ENCODE measurements around the gene MALAT1. TPM values are rescaled to one million over a fixed set of nuclear protein-coding genes. Genes with fewer than 3 reads are reported as not detected.
A peak's percentile ranks its signal among the peaks of the same experiment; 100 is the strongest.

MALAT1 gene
- total RNA-seq, 3 donors from 2014 or later (not counting 1 experiment from before 2014, with no cell fraction given), result 32,911 to 36,726 (median 33,502) TPM

DNA sequence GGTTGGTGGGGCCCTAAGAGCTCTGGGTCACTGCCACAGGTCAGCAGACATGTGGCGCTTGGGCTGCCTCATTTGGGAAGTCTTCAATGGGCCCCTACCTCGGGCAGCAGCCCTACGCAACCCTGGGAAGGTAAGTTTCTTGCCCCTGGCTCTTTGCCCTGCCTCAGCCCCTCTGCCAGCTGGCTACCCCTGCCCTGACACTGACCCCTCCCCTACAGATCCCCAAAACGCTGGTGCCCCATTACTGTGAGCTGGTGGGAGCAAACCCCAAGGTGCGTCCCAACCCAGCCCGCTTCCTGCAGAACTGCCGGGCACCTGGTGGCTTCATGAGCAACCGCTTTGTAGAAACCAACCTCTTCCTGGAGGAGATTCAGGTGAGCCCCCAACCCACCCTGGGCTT lies 27.9 kb downstream of the MALAT1 start:
- DNase-seq (no peak), ATAC-seq (no peak)
- Mint-ChIP-seq H3K4me1 (peaks cover 5 to 23% of the 10 kb centered on the region in 2 donors), H3K36me3 (no peaks in the 10 kb centered on the region), H3K9me3 (no peaks in the 10 kb centered on the region), H3K4me3 (peak overlapping the region; percentile 52), H3K27me3 (ENCODE audit: low read depth in 2 of 2) (no peaks in the 10 kb centered on the region), H3K27ac (peak overlapping the region in 1 of 2 donors; percentile 18)
- Histone ChIP-seq H3K9me3 (ENCODE audit: control insufficient read depth, insufficient read depth, low read length) (no peaks in the 10 kb centered on the region), H3K36me3 (ENCODE audit: control insufficient read depth, insufficient read depth, low read length) (peaks cover 32% of the 10 kb centered on the region), H3K4me1 (ENCODE audit: control insufficient read depth, insufficient read depth, low read length) (peaks cover 30% of the 10 kb centered on the region), H3K27ac (ENCODE audit: low read length) (no peak overlapping the region), H3K27me3 (ENCODE audit: control insufficient read depth, insufficient read depth, low read length) (no peaks in the 10 kb centered on the region), H3K4me3 (ENCODE audit: low read length) (no peak overlapping the region)
- WGBS (ENCODE audit: insufficient coverage), result 98% methylated on average over 8 of the region's 8 CpGs
- intact Hi-C loops (cut with micrococcal nuclease), result no loop called here
- TF ChIP-seq, protein P1, sequence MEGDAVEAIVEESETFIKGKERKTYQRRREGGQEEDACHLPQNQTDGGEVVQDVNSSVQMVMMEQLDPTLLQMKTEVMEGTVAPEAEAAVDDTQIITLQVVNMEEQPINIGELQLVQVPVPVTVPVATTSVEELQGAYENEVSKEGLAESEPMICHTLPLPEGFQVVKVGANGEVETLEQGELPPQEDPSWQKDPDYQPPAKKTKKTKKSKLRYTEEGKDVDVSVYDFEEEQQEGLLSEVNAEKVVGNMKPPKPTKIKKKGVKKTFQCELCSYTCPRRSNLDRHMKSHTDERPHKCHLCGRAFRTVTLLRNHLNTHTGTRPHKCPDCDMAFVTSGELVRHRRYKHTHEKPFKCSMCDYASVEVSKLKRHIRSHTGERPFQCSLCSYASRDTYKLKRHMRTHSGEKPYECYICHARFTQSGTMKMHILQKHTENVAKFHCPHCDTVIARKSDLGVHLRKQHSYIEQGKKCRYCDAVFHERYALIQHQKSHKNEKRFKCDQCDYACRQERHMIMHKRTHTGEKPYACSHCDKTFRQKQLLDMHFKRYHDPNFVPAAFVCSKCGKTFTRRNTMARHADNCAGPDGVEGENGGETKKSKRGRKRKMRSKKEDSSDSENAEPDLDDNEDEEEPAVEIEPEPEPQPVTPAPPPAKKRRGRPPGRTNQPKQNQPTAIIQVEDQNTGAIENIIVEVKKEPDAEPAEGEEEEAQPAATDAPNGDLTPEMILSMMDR (IDR thresholded peaks at IDR 0.05), result no peak

DNA sequence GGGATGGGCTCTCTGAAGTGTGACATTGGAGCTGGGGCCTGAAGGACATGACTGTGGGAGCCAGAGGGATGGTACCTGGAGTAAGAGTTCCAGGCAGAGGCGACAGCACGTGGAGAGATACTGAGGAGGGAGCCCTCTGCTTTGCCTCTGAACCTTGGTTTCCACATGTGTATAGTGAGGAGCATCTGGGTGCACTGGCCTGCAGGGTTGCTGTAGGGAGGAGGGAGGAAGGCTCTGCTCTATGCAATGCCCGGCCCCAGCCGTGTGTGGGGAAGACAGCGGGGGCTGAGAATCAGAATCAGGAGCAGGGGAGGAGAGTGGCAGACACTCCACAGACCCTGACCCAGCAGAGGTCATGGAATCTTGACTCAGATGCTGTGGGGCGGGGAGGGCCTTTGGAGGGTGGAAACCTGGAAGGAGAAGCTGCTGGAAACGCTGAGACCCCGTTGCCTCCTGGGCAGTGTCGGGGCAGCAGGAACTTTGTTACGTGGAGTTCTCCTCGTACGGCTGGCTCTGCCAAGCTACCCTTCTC lies 30.0 kb downstream of the MALAT1 start:
- intact Hi-C loops (cut with micrococcal nuclease), result no loop called here
- Histone ChIP-seq H3K27me3 (ENCODE audit: control insufficient read depth, insufficient read depth, low read length) (no peaks in the 10 kb centered on the region), H3K9me3 (ENCODE audit: control insufficient read depth, insufficient read depth, low read length) (no peaks in the 10 kb centered on the region), H3K36me3 (ENCODE audit: control insufficient read depth, insufficient read depth, low read length) (peaks cover 46% of the 10 kb centered on the region), H3K4me1 (ENCODE audit: control insufficient read depth, insufficient read depth, low read length) (peaks cover 24% of the 10 kb centered on the region), H3K4me3 (ENCODE audit: low read length) (no peak overlapping the region), H3K27ac (ENCODE audit: low read length) (no peak overlapping the region)
- ATAC-seq, result no peak
- Mint-ChIP-seq H3K4me1 (peaks cover 0 to 18% of the 10 kb centered on the region in 2 donors), H3K27ac (no peak overlapping the region), H3K36me3 (no peaks in the 10 kb centered on the region), H3K9me3 (no peaks in the 10 kb centered on the region), H3K4me3 (no peak overlapping the region), H3K27me3 (ENCODE audit: low read depth in 2 of 2) (no peaks in the 10 kb centered on the region)
- WGBS (ENCODE audit: insufficient coverage), result 97% methylated on average over 12 of the region's 12 CpGs
- DNase-seq, result no peak
- TF ChIP-seq, protein P1 (IDR thresholded peaks at IDR 0.05), result no peak

DNA sequence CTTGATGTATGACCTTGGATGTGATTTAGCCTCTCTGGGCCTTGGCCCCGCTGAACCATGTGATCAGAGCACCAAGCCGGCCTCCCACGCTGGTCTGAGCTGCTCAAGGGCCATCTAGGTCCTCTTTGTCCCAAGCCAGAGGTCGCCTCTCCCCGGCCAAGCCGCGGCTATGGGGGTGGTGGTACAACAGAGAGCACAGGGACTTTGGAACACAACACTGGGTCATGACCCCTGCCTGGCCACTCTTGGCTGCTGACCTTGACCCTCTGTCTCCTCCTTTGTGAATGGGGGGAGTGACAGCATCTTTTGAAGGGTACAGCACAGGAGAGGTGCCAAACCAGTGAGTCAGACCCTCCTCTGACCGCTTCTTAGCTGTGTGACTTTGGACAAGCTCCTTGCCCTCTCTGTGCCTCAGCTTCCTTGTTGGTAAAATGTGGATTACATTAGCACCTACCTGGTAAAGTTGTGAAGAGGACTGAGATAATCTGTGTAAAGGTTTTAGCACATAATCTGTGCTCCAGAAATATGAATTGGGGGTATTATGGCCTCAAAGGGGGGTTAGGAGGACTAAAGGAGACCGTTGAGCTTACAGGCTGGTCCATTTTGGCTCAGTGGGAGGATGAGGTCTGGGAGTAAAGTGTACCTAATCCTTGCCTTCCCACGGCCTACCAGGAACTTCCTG lies 30.8 kb downstream of the MALAT1 start:
- Histone ChIP-seq H3K4me3 (ENCODE audit: low read length) (no peak overlapping the region), H3K9me3 (ENCODE audit: control insufficient read depth, insufficient read depth, low read length) (no peaks in the 10 kb centered on the region), H3K4me1 (ENCODE audit: control insufficient read depth, insufficient read depth, low read length) (peaks cover 17% of the 10 kb centered on the region), H3K36me3 (ENCODE audit: control insufficient read depth, insufficient read depth, low read length) (peaks cover 46% of the 10 kb centered on the region), H3K27ac (ENCODE audit: low read length) (no peak overlapping the region), H3K27me3 (ENCODE audit: control insufficient read depth, insufficient read depth, low read length) (no peaks in the 10 kb centered on the region)
- Mint-ChIP-seq H3K9me3 (no peaks in the 10 kb centered on the region), H3K4me1 (peaks cover 5 to 12% of the 10 kb centered on the region in 2 donors), H3K4me3 (no peak overlapping the region), H3K27me3 (ENCODE audit: low read depth in 2 of 2) (no peaks in the 10 kb centered on the region), H3K27ac (peak overlapping the region in 1 of 2 donors; percentile 29), H3K36me3 (no peaks in the 10 kb centered on the region)
- TF ChIP-seq, protein P1 (IDR thresholded peaks at IDR 0.05), result no peak
- DNase-seq (no peak), ATAC-seq (no peak)
- intact Hi-C loops (cut with micrococcal nuclease), result no loop called here
- whole genome bisulfite sequencing (ENCODE audit: insufficient coverage), result 93% methylated on average over 10 of the region's 10 CpGs

Measured in natural killer cell (primary cell).